MCF 10A (cell line): ENCODE measurements around the gene TMEM187. TPM values are rescaled to one million over a fixed set of nuclear protein-coding genes. Genes with fewer than 3 reads are reported as not detected.

Experiments
- BruUV-seq: library from RNA; stranded (reverse); fragments of 400-500 nt; replicated peaks from 2 replicates; lab custom pipeline; 2021; lab: Mats Ljungman, UMichigan
- CTCF ChIA-PET: fragments of 300-600 bp; sonication (Branson Sonifier 250); formaldehyde crosslinking; extraction: SDS; loops from one replicate; lab custom pipeline; 2021; ENCODE audit warnings: antibody characterized with exemption, inconsistent platforms; lab: Yijun Ruan, JAX
- POLR2A ChIA-PET: fragments of 300-600, 350-650 bp; sonication (Branson Sonifier 250); formaldehyde crosslinking; extraction: SDS; loops from one replicate; lab custom pipeline; 2020; ENCODE audit warnings: antibody characterized with exemption, inconsistent platforms; lab: Yijun Ruan, JAX
- DNase-seq: peaks from one replicate; pipeline ENCODE4 v3.0.0-alpha.2; 2018; ENCODE audit not compliant: unreplicated experiment
- H3K27ac Mint-ChIP-seq: one replicate; pipeline ENCODE4 v1.8.0; 2022; ENCODE audit warnings: mild to moderate bottlenecking, low read depth, mixed read lengths; ENCODE audit not compliant: unreplicated experiment
- H3K27me3 Mint-ChIP-seq: one replicate; pipeline ENCODE4 v1.8.0; 2022; ENCODE audit warnings: mixed read lengths; ENCODE audit not compliant: insufficient read depth, unreplicated experiment
- H3K36me3 Mint-ChIP-seq: one replicate; pipeline ENCODE4 v1.8.0; 2022; ENCODE audit warnings: mild to moderate bottlenecking, moderate library complexity, mixed read lengths; ENCODE audit not compliant: insufficient read depth, unreplicated experiment
- H3K4me1 Mint-ChIP-seq: one replicate; pipeline ENCODE4 v1.8.0; 2022; ENCODE audit warnings: mixed read lengths; ENCODE audit not compliant: insufficient read depth, unreplicated experiment
- H3K4me3 Mint-ChIP-seq: one replicate; pipeline ENCODE4 v1.8.0; 2022; ENCODE audit warnings: mild to moderate bottlenecking, moderate library complexity, mixed read lengths; ENCODE audit not compliant: unreplicated experiment
- H3K9me3 Mint-ChIP-seq: one replicate; pipeline ENCODE4 v1.8.0; 2022; ENCODE audit warnings: mixed read lengths; ENCODE audit not compliant: unreplicated experiment
- CTCF ChIP-seq: fragments of 200-600 bp; IDR thresholded peaks from one replicate; pipeline ENCODE4 v1.8.0; 2022; ENCODE audit warnings: antibody characterized with exemption, mild to moderate bottlenecking; ENCODE audit not compliant: unreplicated experiment
- intact Hi-C: fragments of 100-400 bp; cut with micrococcal nuclease; formaldehyde crosslinking; loops from 2 replicates; pipeline ENCODE4 v1.14.1; 2022
- microRNA-seq: library from miRNA; unstranded; fragments of <30 nt; microRNA quantifications from one replicate; pipeline ENCODE4 v1.2.0, GENCODE V29; 2022
- total RNA-seq: library from RNA; stranded (reverse); gene quantifications from 2 replicates; pipeline ENCODE4 v1.2.3, GENCODE V29; 2022

TMEM187 gene
- total RNA-seq, 1 experiment from 2014 or later, result 9.3 TPM

- intact Hi-C loops, result no loop called here
- Mint-ChIP-seq H3K4me1 (no peaks in the 10 kb centered on the region), H3K9me3 (no peaks in the 10 kb centered on the region), H3K27ac (no peak overlapping the region), H3K27me3 (peaks cover 61% of the 10 kb centered on the region), H3K36me3 (peaks cover 48% of the 10 kb centered on the region), H3K4me3 (no peak overlapping the region)
- no peak for TF ChIP-seq CTCF
- no TSS peak for BruUV-seq
- CTCF ChIA-PET, result no interaction called here
- POLR2A ChIA-PET, result no interaction called here
- no peak for DNase-seq
Measured at GRCh38 chrX:154032160-154032559, 59.6 kb downstream of the TMEM187 start.

- Mint-ChIP-seq H3K4me1 (no peaks in the 10 kb centered on the region), H3K27ac (no peak overlapping the region), H3K9me3 (no peaks in the 10 kb centered on the region), H3K27me3 (peaks cover 56% of the 10 kb centered on the region), H3K36me3 (peaks cover 43% of the 10 kb centered on the region), H3K4me3 (no peak overlapping the region)
- TF ChIP-seq CTCF, result no peak
- ChIA-PET POLR2A (no interaction called here), CTCF (interaction anchor here (1.4 to 1.5 kb wide), 2 partner anchors 17 to 20 kb away, joined by 3 to 4 read pairs; no protein-coding TSS in a partner anchor)
- intact Hi-C loops, result no loop called here
- no peak for DNase-seq
- no TSS peak for BruUV-seq
Measured at GRCh38 chrX:154032653-154033052, 60.1 kb downstream of the TMEM187 start.

Small RNA genes within 50 kb of the gene (microRNA-seq; reads per million reads assigned to microRNA genes)
- gene MIR3202-1 (not detected), gene MIR3202-2 (not detected), gene MIR718 (not detected)

Other genes with a start within 250 kb of the TMEM187 start
- gene BCAP31, start 248.4 kb upstream of the TMEM187 start, total RNA-seq, result 197 and 203 TPM in 2 replicates
- gene ABCD1, start 247.9 kb upstream of the TMEM187 start, total RNA-seq, result 3.5 and 4.1 TPM in 2 replicates
- 7.2 and 13.5 TPM in 2 replicates for gene PLXNB3, start 208.5 kb upstream of the TMEM187 start, total RNA-seq
- gene SRPK3, start 191.7 kb upstream of the TMEM187 start, total RNA-seq, result not detected in 2 replicates
- gene IDH3G, start 178.4 kb upstream of the TMEM187 start, total RNA-seq, result 56.5 and 65.4 TPM in 2 replicates
- gene SSR4, start 178.1 kb upstream of the TMEM187 start, total RNA-seq, result 328 and 371 TPM in 2 replicates
- gene PDZD4, start 142.2 kb upstream of the TMEM187 start, total RNA-seq, result 0.29 TPM in 1 of 2 replicates, not detected in the other
- gene L1CAM, start 86.6 kb upstream of the TMEM187 start, total RNA-seq, result 20.7 and 41.0 TPM in 2 replicates
- not detected in 2 replicates for gene AVPR2, start 68.1 kb upstream of the TMEM187 start, total RNA-seq
- 2.3 and 2.6 TPM in 2 replicates for gene ARHGAP4, start 46.5 kb upstream of the TMEM187 start, total RNA-seq
- gene NAA10, start 37.7 kb upstream of the TMEM187 start, total RNA-seq, result 166 and 196 TPM in 2 replicates
- gene RENBP, start 28.1 kb upstream of the TMEM187 start, total RNA-seq, result 0.23 TPM in 1 of 2 replicates, not detected in the other
- 40.3 and 44.5 TPM in 2 replicates for gene HCFC1, start 936 bp upstream of the TMEM187 start, total RNA-seq
- gene IRAK1, start 47.1 kb downstream of the TMEM187 start, total RNA-seq, result 201 and 237 TPM in 2 replicates
- gene MECP2, start 125.0 kb downstream of the TMEM187 start, total RNA-seq, result 46.9 and 47.2 TPM in 2 replicates
- gene OPN1LW, start 171.5 kb downstream of the TMEM187 start, total RNA-seq, result not detected in 2 replicates
- gene OPN1MW, start 209.8 kb downstream of the TMEM187 start, total RNA-seq, result not detected in 2 replicates
- not detected in 2 replicates for gene OPN1MW2, start 247.0 kb downstream of the TMEM187 start, total RNA-seq